NCI-H128 (cell line): ENCODE measurements around the gene KIF21B.
"Not testable (repeated sequence)": the region's sequence is repeated elsewhere in the genome, so short reads cannot be mapped to it uniquely, and the experiment has no call there.

Source experiments
- DNase-seq: peaks from one replicate; lab custom pipeline; 2025; ENCODE audit not compliant: unreplicated experiment; lab: John Stamatoyannopoulos, UW

KIF21B gene

DNA sequence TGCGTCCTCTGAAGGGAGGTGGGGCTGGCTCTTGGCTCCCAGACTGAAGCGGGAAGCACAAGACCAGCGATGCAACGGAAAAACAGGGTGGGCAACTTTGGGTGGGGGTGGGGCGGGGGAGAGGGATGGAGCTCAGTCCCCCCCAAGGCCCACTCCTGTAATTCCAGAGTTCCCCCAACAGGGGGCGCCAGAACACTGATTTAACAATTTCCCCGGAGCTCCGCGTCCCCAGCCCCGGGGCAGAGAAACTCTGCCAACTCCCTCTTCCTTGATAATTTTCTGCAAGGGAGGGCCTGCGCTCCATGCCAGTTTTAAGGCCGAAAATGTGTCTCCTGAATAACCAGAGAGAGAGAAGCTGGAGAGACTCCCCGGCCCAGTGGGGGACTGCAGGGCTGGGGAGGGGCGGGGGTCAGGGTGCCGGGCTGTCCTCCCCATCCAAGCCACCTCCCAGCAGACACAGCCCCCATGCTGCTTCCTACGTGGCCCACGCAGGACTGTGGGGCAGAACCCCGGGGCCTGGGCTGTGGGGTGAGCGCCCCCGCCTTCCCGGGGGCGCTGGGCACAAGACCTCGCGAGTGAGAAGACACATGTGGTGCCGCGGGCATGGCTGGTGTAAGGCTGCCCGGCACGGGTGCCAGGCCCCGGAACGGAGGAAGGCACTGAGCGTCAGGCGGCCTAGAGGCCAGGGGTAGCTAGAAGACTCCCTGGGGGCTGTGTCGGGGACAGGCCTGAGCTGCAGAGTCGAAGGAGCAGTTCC is 51.4 kb downstream of the KIF21B start:
- peak; percentile 22 for DNase-seq

- DNase-seq: no peak
These were observed 52.0 kb downstream of the KIF21B start for GRCh38 chr1:200971428-200971903.

DNA sequence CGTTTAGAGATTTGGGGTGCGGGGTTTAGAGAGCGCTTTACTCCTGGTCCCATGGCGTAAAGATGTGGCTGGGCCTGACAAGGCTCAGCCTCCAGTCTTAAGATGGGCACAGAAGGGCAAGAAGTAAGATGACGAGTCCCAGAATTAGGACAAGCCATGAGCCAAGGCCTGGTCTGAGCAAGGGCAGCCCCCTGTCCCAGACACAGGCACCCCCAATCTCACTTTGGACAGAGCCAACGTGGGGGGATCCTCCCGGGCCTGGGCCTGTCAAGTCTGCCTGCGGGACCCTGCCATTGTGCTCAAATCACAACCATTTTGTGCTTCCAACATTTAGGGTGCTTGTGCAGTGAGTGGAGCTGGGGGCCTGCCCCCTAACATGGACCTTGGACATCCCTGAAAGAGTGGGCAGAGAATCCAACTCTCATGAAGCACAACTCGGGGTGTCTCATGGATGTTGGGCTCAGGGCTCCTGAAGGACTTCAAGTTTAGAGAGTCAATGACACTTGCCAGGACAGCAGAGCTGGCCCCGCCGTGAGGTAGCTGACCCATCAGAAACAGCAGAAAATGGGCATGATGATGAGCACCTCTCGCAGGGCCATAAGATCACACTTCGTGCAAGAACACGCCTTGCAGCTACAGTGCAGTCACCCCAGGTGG is 52.6 kb downstream of the KIF21B start:
- no peak for DNase-seq

DNA sequence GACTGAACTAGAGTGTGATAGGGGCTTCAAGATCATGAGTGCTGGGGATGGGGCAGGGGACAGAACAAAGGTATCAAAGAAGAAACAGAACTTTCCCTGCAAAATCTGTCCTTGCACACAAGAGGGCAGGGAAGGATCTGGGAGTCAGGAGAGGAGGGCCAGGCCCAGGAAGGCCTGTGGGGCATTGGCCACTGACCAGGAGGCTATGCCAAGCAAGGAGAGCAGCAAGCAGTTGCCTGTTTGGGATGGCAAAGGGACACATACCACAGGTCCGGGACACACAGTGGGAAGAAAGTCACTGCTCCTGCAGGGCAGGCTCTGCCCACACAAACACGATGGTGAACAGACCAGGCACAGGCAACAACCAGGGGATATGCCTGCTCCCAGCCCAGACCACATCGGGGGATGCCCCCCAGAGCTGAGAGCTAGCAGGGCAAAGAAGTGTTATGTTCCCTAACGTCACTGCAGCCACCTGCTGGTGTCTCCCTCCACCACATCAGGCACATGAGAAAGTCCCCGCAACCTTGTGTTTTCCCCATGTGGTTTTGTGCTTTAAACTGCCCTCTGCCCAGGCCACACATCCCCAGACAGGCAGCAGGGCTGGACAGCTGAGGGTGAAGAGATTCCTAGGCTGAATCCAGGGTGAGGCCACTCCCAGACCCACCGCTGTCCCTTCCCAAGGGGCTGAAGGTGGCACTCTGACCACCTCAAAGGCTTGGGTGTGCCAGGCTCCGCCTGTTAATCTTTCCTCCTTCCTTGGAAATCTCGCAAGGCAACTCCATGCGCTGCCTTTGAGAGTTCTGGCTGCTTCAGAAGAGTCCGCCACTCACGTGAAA is 53.6 kb downstream of the KIF21B start:
- no peak for DNase-seq

GRCh38 chr1:200968469-200969410 is 54.8 kb downstream of the KIF21B start:
- no peak for DNase-seq

DNA sequence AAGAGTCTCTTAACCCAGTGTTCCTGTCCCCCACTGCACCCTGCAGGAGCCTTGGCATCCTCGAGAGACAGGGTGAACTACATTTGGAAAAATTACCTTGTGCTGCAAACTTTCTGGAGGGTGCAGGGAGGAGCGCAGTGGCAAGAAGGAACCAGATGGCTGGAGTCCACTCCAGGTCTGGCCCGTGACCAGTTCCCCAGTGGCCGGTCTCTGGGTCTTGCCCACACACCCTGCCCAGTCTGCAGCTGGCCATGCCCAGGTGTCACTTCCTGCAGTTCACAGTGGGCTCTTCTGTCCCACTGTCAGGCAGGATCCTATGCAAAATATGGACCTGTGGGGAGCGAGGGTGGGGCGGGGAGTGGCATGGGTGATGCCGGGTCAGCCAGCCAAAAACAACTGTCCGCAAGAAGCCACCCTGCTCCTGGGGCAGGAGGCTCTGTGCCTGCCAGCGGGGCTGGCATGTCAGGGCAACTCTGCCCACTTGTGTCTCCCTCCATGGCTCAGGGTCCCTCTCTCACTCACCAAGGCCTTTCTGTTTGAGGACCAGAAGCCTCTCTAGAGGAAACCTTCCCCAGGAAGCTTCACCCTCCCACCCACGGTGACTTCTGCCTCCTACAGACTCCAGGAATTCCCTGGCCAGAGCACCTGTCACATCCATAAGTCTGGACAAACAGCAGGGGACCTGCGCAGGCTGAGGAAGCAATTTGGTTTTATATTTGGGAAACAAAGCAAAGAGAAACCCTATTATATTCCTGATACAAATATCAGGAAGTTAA is 55.6 kb downstream of the KIF21B start:
- no peak for DNase-seq

DNA sequence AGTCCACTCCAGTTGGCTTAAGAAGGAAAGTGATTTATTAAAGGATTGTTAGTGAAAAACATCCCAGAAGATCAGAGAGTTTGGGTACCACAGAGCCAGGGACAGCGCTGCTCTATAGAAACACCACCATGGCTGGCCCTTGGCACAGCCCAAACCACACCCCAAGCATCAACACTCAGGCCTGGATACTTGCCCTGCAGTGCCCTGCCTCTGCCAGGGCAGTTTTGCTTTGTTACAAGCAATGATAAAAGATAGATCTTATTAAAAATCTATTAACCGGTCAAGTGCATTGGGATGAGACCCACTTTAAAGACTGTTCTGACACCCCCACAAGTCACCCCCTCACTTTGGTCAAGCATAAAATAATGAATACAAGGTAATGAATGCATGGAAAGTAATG is 56.6 kb downstream of the KIF21B start:
- no peak for DNase-seq

DNA sequence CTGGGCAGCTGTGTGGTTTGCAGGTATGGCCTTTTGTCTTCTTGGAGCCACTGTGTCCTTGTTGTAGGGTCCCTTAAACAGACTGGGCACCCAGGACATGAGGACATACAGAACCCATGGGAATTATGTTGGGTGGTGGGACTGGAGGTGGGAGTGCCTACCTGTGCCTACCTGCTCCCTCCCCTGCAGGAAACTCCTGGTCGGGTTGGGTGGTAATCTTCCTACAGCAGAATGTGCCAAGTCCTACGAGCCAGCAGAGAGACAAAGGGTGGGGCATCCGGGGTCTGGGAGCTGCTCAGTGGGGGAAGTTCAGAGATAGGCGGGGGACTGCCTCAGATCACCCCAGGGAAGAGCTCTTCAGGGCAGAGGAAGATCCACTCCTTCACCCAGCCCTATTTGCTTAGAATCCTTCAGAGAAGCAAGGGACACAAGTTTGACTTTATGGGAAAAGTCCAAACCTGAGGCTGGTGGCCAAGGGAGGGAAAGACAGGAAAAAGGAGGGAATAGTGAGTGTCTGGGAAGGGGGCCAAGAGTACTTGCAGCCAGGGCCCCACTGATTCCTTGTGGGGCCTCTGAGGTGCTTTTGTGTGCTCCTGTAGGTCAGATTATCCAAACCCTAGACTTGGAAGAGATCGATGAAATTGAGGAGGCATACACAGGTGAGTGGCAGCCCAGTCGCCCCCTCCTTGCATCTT is 58.3 kb downstream of the KIF21B start:
- DNase-seq: no peak

GRCh38 chr1:200963888-200964287 is 59.6 kb downstream of the KIF21B start:
- not testable (repeated sequence) for DNase-seq

DNA sequence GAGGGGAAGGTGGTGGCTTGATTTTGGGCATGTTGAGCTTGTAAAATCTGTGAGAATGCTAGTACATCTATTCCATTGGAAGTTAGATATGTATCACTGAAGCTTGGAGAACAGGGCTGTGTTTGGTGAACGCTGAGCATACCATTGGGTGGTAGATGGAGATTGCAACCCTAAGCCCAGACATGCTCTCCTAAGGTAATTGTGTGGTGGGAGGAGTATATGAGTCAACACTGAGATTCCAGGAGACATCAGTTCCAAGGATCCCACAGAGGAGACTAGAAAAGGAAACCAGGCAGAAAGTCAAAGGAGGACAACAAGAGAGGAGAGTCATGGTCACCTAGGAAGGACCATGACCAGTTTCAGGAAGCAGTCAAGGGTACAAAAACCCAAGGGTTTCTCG is 60.4 kb downstream of the KIF21B start:
- DNase-seq: no peak

GRCh38 chr1:200962631-200963030 is 60.9 kb downstream of the KIF21B start:
- no peak for DNase-seq

GRCh38 chr1:200962151-200962550 is 61.4 kb downstream of the KIF21B start:
- DNase-seq: not testable (repeated sequence)

- no peak for DNase-seq
These were observed 62.6 kb downstream of the KIF21B start for GRCh38 chr1:200960948-200961340.

DNA sequence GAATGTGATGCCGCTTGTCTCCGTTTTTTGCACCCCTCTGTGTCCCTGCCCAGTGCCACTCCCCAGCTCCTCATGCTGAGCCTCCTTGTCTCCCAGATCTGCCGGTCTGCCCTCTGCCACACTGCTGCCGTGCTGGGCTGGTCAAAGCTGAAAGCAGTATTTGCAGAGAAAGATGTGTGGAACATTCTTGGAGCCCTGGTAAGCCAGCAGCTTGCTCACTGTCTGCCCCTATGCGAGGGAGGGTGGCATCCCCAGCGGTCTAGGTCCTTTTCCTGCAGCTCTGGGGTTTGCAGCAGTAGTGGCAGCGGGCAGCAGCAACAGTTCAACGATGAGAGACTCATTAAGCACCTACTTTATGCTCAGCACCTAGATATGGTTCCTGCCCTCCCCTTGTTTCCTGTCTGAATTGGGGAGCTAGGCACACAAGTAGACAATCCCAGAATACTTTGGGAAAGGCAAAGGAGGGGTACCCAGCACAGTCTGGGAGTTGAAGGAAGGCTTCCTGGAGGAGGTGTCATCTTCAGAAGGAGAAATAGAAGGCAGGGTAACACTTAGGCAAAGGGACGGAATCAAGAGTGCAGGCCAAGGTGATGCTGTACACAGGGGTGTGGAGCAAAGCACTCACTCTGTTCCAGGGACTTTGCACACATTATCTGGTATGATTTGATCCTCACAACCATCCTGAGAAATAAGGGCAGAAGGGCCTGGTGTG is 63.1 kb downstream of the KIF21B start:
- no peak for DNase-seq

DNA sequence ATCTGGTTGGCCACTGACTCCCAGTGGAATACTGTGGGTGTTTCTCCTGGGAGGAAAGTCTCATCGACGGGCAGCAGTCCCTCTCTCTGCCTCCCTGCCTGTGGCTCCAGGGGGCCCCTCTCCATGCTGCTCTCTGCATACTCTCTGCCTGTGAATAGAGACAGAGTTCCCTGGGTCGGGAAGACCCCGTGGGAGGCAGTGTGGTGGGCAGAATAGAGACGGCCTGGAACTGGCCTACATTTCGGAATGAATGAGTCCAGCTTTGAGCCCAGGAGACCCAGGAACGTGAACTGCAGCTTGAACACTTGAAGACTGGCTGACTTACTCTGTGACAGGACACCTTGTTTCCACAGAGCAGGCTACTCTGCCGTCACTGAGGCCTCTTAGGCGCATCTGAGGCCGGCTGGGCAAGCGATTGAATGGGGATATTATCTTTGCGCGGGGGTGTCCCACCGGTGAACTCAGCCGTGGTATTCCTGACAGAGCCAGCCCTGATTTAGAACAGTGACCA is 64.0 kb downstream of the KIF21B start:
- no peak for DNase-seq

DNA sequence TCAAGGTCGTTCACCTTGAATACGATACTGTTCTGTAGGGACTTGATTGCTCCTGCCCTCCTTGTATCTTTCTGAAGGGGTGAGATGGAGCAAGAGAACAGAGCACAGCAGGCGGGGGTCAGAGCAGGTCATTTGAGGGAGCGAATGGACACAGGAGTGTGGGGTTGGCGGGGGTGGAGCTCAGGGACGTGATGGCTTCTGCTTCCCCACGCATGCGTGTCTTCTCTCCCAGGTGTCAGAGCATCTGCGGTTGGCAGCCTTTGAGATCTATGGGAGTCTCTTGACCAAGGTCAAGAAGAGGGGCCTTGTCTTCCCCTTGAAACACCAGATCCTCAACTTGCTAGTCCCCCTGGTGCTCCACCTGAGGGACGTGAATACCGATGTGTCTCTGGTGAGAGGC is 64.9 kb downstream of the KIF21B start:
- DNase-seq: no peak

GRCh38 chr1:200954434-200954833 is 69.1 kb downstream of the KIF21B start:
- no peak for DNase-seq

DNA sequence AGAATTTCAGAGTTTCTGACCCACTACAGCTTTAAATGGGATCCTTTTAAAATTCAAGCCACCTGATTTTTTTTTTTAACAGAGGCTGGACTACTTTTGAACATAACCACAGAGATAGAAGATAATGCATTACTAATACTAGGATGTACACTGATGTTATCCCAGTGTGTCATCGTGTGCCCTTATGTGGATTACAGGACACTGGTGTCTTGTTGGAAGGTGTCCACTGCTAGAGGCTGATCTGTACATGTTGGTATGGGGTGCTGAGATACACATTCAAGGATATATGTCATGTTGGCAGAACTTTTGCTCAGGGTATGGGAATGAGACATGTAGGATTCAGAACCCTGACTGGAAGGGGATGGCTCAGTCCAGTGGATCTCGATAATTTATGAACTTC is 72.5 kb downstream of the KIF21B start:
- no peak for DNase-seq
